HG03066 (cell line): ENCODE data around the gene OGT.
"Not testable (repeated sequence)": the region's sequence is repeated elsewhere in the genome, so short reads cannot be mapped to it uniquely, and the experiment has no call there.

Experiments used
- ATAC-seq: cut with Tn5 transposase; IDR thresholded peaks from one replicate; pipeline ENCODE4 v1.9.1; 2021; ENCODE audit warnings: low read depth; ENCODE audit not compliant: unreplicated experiment

The OGT gene

DNA sequence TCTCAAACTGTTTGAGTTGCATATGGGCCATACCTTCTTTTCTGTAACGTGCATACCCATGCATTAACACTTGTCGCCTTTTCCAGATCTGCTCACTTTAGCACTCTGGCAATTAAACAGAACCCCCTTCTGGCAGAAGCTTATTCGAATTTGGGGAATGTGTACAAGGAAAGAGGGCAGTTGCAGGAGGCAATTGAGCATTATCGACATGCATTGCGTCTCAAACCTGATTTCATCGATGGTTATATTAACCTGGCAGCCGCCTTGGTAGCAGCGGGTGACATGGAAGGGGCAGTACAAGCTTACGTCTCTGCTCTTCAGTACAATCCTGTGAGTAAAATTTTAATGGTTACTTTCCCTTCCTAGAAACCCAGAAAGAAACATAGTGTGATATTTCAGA, 4.8 kb downstream of the OGT start:
- ATAC-seq: no peak

DNA sequence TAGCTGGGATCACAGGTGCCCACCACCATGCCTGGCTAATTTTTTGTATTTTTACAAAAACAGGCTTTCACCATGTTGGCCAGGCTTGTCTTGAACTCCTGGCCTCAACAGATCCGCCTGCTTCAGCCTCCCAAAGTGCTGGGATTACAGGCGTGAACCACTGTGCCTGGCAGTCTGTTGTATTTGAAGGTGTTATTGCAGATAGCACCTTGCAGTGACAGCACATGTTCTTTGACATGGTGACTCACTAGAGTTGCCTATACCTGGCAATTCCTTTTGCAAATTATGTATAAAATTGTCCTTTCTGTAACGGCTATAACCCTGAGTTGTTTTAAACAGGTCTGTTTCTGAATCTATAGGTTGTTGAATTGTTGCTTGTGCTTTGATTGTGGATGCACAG, 7.9 kb downstream of the OGT start:
- ATAC-seq: peak; percentile 29

DNA sequence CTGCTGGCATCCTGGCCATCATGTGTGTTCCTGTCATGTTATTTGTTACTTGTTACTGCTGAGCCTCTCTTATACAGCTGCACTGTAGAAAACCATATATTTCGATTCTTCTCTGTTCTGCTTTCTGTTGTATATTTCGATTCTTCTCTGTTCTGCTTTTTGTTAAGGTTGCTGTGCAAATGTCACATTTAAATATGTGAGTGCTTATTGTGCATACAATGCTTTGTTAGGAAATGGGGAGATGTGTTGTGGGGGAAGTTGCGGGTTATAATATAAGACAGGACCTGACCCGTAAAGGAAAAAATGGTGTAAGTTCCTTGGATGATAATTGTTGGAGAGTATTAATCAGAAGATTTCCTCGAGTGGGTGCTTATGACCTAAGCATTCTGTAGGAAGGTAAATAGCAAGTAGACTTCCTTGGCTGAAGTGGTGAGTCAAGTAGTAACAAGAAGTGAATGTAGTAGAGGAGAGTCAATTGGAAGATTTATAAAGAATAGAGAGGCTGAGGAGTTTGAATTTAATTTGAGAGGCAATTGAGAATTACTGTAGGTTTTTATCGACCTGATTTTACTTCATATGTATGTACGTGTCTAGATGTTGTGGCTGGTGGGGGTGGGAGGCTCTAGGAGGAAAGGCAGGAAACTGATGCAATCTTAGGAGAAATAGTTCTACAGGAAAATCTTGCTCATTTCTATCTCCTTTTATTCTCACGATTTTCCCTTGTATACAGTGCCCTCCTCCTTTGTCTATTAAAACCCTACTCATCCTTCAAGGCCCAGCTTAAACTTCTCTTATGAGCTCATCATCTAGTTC, 8.5 kb downstream of the OGT start:
- peak; percentile 78 for ATAC-seq

DNA sequence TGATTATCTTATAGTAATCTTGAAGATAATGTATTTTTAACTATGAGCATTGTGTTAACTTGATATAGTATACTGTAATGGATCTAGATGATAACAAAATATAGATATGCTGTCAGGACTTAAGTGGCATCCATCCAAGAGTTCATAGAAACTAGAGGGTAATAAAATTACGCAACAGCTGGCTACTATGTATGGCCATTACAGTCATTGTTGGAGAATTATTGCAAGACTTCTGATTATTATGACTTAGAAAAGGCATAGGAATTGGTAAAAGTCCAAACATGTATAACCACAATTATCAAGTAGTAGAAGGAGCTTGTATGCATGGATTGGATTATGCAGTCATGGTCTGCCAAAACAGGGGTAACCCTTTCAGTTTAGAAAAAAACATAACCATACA, 9.5 kb downstream of the OGT start:
- no peak for ATAC-seq

DNA sequence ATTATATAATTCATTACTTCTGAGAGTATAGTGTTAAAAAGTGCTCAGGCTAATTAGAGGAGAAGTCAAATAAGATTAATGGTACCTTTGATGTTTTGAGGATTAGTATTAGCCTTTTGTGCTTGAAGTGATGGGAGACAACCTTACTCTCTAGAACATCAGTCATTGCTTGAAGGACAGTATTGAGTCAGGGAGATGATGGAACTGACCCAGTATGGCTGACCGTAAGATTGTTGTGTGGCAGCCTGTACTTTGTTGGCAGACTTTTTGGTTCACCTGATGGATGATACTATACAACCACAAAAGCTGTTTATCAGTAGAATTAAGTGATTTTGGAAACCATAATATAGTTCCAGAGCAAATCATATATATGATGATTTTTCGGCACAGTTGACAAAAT, 9.9 kb downstream of the OGT start:
- no peak for ATAC-seq

DNA sequence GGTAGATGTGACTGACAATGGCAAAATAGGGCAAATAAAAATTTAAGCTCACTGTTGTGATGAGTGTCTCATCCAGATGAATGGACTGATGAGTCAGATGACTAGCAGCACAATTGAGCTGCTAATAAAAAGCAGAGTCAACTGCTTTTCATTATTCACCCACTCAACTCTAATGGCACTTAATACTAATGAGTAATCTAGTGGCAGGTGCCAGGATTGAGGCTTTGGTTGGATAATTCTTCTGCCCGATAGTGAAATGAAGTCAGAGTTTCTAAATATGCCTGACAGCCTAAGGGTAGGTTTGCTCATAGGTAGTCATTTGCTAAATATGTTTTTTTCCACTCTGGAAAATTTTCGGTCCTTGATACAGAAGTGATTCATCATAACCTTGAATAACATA, 10.4 kb downstream of the OGT start:
- no peak for ATAC-seq

DNA sequence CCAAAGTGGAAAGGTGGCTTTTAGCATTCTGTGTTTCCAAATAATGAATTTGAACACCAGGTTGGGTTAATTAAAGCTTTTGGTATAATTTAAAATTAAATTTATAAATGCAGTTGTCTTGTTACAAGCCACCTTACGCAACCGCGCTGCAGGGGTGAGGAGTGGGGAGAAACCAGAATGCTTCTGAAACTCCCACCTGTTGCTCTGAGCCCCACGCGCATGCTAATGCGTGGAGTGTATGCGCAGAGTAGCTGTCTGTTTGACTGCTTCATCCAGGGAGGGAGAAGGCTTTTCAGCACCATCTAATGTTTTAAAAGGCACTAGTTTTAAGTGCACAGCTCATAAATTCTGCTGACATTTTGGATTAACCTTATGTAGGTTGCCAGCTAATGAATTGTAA, 12.5 kb downstream of the OGT start:
- no peak for ATAC-seq

DNA sequence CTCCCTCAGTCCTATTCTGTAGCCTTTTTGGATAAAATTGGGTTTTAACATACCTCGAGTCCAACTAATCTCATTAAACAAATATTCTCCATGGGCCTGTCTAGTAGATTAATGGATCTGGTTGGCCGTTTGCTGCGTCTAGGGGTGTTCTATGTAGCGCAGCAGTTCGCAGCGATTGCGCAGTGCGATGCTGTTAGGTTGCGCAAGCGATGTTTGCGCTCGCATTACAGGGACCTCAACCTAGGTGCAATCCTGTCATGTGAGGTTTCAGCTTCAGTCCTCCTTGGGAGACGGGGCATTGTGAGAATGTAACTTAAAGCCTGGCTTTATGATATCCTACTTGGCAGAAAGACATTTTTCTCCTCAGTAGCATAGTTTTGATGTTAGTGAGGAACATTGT, 14.0 kb downstream of the OGT start:
- no peak for ATAC-seq

DNA sequence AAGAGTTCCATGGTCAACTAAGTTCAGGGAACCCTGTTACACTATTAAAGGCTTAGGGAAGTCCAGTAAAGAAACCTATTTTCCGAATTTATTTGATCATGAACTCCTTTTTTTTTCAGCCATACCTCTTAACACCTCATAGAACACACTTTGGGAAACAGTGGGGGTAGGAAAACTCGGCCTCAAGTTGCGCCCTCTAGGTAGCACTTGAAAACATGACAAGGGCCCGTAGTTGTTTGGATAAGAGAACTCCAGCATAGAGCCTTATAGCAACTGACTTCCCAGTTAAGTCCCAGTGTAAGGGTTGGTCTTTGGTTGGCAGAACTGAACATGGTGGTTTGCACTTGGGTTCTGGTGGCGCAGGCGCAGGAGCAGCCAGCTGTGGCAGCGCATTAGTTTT, 14.4 kb downstream of the OGT start:
- ATAC-seq: no peak

DNA sequence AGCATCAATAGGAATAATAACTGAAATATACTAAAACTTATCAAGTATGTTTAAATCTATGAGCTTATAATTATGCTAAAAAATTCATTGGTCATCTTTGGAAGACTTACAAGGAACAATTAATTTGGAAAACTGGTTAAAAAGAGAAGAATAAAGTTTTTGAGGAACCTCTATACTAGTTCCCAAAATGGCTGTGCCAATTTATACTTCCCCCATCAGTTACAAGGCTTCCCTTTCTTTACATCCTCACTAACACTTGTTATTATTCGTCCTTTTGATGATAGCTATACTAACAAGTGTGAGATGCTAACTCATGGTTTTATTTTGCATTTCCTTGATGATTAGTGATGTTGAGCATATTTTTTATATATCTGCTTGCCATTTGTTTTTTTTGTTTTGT, 17.1 kb downstream of the OGT start:
- ATAC-seq: no peak

DNA sequence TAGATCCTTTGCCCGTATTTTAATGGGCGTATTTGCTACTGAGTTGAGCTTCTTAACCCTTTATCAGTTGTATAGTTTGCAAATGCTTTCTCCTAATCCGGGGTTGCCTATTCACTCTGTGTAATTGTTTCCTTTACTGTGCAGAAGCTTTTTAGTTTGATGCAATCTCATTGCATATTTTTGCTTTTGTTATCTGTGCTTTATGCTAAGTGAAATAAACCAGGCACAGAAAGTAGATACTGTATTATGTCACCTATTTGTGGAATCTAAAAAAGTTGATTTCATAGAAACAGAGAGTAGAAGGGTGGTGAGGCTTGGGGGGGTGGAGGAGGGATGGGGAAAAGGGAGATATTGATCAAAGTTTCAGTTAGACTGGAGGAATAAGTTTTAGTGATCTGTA, 17.7 kb downstream of the OGT start:
- no peak for ATAC-seq

DNA sequence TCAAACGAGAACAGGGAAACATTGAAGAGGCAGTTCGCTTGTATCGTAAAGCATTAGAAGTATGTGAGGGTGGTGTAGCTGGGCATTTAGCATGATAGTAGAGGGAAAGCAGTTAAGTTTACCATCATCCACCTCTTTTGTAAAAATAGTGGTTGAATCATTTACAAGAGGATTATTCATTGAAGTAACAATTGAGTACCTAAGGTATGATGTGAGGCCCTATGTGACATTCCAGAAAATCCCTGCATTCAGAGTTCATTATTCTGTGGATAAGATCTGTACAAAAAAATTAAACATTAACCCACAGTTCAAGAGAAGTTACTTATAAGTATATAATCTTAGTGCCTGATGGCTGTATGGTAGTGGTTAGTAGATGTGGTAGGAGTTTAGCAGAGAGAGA, 23.1 kb downstream of the OGT start:
- ATAC-seq: no peak

DNA sequence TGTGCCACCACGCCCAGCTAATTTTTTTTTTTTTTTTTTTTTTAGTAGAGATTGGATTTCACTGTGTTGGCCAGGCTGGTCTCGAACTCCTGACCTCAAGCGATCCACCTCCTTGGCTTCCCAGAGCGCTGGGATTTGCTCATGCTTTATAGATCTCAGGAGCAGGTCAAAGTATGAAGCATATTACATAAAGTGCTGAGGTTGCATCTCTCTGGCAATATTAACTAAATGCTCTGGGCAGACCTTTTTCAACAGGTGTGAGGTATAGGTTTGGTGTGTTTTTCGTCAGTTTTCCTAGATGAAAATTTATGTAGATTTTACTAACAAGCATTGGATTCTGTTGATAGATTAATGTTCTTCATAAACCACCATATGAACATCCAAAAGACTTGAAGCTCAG, 26.0 kb downstream of the OGT start:
- no peak for ATAC-seq

DNA sequence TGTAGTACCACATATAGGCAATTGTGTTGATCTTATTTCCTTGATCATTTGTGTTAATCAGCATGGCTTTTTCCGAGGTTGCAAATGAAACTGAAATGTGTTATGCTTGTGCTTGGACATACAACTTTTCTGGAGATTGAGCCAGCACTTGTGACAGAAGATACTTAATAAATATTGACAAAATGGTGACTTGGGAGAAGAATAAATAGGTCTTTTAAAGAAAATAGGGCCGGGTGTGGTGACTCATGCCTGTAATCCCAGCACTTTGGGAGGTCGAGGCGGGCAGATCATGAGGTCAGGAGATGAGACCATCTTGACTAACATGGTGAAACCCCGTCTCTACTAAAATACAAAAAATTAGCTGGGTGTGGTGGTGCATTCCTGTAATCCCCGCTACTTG, 26.9 kb downstream of the OGT start:
- not testable (repeated sequence) for ATAC-seq

DNA sequence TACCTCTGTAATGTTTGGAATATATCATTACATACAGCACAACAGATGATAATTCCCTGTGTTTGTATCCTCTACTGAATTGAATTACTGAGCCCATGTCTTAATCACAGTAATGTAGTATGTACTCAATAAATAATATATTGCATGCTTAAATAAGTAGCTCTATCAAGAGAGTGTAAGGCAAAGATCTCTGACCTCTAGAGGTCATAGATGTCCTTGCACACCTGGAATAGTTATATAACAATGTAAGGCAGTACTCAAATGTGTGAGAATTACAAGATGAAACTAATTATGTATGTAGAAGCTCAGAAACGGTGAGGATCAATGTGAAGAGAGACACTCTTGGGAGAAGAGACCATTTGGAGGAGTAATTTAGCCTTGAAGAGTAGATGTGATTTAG, 31.0 kb downstream of the OGT start:
- ATAC-seq: no peak

DNA sequence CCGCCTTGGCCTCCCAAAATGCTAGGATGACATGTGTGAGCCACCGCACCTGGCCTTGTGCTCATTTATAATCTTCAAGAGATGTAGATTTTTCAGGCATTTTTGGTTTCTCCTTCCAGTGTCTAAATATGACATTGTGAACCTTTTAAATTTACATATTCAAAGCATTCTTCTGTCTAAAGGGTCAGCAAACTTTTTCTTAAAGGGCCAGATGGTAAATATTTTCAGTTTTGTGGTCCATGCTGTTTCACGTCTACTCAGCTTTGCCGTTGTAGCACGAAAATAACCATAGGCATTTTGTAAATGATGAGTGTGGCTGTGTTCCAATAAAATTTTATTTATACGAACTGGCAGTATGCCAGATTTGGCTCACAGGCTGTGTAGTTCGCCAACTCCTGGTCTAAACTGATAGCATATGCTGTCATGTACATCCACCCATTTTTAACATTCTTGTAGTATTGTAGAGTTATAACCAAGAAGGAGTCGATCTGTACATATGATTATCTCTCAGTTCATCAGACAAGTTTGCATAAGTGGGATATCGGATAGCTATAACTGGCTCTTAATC, 32.7 kb downstream of the OGT start:
- ATAC-seq: no peak

DNA sequence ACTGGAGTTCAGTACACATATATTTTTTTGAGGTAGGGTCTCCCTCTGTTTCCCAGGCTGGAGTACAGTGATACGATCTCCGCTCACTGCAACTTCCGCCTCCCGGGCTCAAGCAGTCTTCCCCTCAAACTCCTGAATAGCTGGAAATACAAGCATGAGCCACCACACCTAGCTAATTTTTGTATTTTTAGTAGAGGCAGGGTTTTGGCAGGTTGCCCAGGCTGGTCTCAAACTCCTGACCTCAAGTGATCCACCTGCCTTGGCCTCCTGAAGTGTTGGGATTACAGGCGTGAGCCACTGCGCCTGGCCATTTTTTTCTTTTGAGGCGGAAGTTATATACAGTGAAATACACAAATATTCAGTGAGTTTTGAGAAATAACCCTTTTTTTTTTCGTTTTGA, 38.5 kb downstream of the OGT start:
- not testable (repeated sequence) for ATAC-seq

DNA sequence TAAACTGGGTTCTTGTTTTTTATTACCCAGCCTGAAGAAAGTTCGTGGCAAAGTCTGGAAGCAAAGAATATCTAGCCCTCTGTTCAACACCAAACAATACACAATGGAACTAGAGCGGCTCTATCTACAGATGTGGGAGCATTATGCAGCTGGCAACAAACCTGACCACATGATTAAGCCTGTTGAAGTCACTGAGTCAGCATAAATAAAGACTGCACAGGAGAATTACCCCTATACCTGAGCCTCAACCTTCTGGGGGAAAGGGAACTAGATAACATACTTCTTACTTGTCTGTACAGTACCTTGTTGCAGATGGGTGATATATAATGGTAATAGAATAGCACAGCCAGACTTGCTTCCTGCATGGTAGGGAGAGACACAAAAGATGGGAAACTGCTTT, 40.7 kb downstream of the OGT start:
- no peak for ATAC-seq

DNA sequence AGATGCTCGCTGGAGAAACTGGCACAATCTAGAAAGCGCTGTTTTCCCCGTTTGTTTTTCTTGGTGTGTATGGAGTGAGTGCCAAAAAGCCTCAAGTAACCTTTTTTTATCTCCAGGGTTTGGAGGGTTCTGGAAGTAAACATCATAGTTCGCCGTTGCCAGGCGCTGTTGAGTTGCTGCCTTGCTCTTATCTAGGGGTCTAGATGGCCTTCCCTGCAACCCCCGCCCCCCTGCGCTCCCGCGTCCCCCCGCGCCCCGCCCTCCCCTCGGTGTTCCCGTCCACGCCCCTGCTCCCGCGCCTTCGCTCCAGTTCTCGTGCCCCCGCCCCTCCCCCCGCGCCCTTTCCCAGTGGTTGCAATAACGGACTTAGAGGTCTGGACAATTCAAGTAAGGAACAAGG, 44.8 kb downstream of the OGT start:
- ATAC-seq: no peak

DNA sequence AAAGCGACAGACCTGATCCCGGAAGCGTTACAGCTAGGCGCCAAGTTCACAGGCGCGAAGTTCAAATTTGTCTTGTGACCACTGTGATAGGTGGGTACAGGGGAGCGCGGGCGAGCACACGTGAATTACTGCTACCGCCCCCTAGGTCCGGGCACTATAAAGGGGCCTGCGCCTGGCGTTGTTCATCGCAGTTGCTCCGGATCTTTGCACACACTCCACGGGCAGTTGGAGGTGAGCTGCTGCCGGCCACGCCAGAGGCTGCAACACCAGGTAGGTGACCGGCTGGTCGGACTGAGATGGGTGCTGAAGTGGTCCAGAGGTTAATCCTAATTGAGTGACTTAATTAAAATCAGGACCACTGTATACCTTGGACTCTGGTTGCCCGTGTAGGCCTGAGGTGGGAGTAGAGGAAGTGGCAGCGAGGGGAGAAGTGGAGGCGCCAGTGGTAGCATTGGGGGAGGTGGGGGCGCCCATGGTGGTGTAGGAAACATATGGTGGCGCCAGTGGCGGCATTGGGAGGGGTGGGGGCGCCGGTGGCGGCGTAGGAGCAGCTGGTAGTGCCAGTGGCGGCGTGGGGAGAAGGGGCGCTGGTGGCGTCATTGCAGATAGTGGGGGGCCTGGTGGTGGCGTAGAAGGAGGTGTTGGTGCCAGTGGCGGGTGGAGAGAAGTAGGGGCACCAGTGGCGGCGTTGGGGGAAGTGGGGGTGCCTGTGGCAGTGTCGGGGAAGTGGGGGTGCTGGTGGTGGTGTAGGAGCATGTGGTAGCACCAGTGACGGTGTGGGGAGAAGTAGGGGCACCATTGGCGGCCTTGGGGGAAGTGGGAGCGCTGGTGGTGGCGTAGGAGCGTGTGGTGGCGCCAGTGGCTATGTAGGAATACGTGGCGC, 45.6 kb downstream of the OGT start, which contains the start of gene GCNA:
GCNA (plus strand) TSS at position 185 of the 883 bp plus-strand sequence. CDS start 2,385 bp downstream, outside the sequence.
- ATAC-seq: no peak
